GM12878 (cell line): ENCODE results near the gene GDA. TPM values are rescaled to one million over a fixed set of nuclear protein-coding genes. Genes with fewer than 3 reads are reported as not detected.

Source experiments
- BACH1 ChIP-seq: fragments of 450-650 bp; IDR thresholded peaks from 2 replicates; pipeline ENCODE4 v1.6.1; 2017; ENCODE audit warnings: mild to moderate bottlenecking, borderline replicate concordance
- DPF2 ChIP-seq: fragments of 450-650 bp; IDR thresholded peaks from 2 replicates; pipeline ENCODE4 v1.6.1; 2017; ENCODE audit warnings: mild to moderate bottlenecking
- MTA2 ChIP-seq: fragments of 450-650 bp; IDR thresholded peaks from 2 replicates; pipeline ENCODE4 v1.6.1; 2016; ENCODE audit warnings: low read depth, mild to moderate bottlenecking, moderate library complexity
- SMAD5 ChIP-seq: IDR thresholded peaks from 2 replicates; pipeline ENCODE4 v1.6.1; 2016; ENCODE audit warnings: antibody characterized with exemption, low read depth
- STAT3 ChIP-seq: IDR thresholded peaks from 2 replicates; pipeline ENCODE4 v1.6.1; 2011; ENCODE audit warnings: low read depth, low read length, improper control_type of control experiment
- TAF1 ChIP-seq: IDR thresholded peaks from 2 replicates; pipeline ENCODE4 v1.6.1; 2011; ENCODE audit warnings: mild to moderate bottlenecking, low read depth, low read length, borderline replicate concordance
- TCF12 ChIP-seq: IDR thresholded peaks from 2 replicates; pipeline ENCODE4 v1.6.1; 2011; ENCODE audit warnings: low read depth, mild to moderate bottlenecking, low read length
- USF1 ChIP-seq: IDR thresholded peaks from 2 replicates; pipeline ENCODE4 v1.6.1; 2011; ENCODE audit warnings: borderline replicate concordance, low read depth, mild to moderate bottlenecking, moderate library complexity, mixed read lengths, low read length; ENCODE audit not compliant: insufficient read depth; ENCODE audit errors: extremely low read length
- ZNF24 ChIP-seq: fragments of 450-650 bp; IDR thresholded peaks from 2 replicates; pipeline ENCODE4 v1.6.1; 2017; ENCODE audit warnings: antibody characterized with exemption, mild to moderate bottlenecking
- polyA plus RNA-seq, 11 experiments: library from polyadenylated mRNA; depleted of rRNA in 4 of 11; unstranded in 6 of 11; stranded (reverse) in 5 of 11; fragments of >200 nt; fragmentation: Nextera tagmentation in 4 of 11; fragmentation: Illumina TruSeq in 1 of 11; extraction: Ambion mirVana in 4 of 11; extraction: Trizol in 1 of 11; gene quantifications; 1 replicate in 1 of 11; 2 replicates in 10 of 11; pipeline versions ENCODE4 v1.2.1 to v1.2.3, GENCODE V29; 2011 to 2016; ENCODE audit warnings: inconsistent platforms in 2 of 11, missing spikeins in 2 of 11, low read depth in 1 of 11
- total RNA-seq, 4 experiments: library from RNA; depleted of rRNA in 3 of 4; stranded (reverse); fragments of >200 nt in 3 of 4; fragmentation: Illumina TruSeq in 1 of 4; extraction: Trizol in 1 of 4; gene quantifications; 2 replicates each; pipeline versions ENCODE4 v1.2.1 to v1.2.3, GENCODE V29; 2013 to 2021
- TF ChIP-seq, protein P1 (sequence below): fragments of 450-650 bp; IDR thresholded peaks from 2 replicates; pipeline ENCODE4 v1.6.1; 2017; ENCODE audit warnings: mild to moderate bottlenecking, low read depth, inconsistent platforms; ENCODE audit not compliant: poor library complexity, severe bottlenecking
- TF ChIP-seq, protein P2 (sequence below): IDR thresholded peaks from 2 replicates; pipeline ENCODE4 v1.6.1; 2012; ENCODE audit warnings: improper control_type of control experiment, low read depth, low read length; ENCODE audit not compliant: insufficient replicate concordance
- TF ChIP-seq, protein P3 (sequence below): IDR thresholded peaks from 2 replicates; pipeline ENCODE4 v1.6.1; 2011; ENCODE audit warnings: low read depth, low read length, improper control_type of control experiment, borderline replicate concordance
- TF ChIP-seq, protein P4 (sequence below): fragments of 450-650 bp; formaldehyde crosslinking; IDR thresholded peaks from 2 replicates; pipeline ENCODE4 v1.4.0; 2022; ENCODE audit warnings: mild to moderate bottlenecking, moderate library complexity

GDA gene
- total and polyA plus RNA-seq, 10 of the 15 experiments (the other 5 are each of a cell fraction or from before 2014, with no cell fraction given), result 0.19 to 17.9 (median 0.48) TPM; not detected in 2

DNA sequence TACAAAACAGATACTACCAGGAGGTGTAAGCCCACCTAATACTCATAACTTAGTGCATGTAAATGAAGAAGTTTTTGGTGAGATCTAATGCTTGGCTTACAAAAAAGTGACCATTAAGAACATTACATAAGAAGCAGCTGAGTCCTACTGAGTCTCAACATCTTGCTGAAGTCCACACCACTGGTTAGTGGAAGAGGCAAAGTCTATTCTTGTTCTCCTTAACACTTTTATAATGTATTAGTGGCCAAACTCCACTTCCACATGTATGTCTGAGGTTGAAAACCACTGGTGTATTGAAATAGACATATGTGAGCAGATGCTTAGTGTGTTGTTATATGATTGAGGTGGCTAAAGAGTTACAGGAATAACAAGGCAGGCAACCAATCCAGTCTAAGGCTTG is 18.9 kb upstream of the GDA start (continued):
- TF ChIP-seq, protein P1, sequence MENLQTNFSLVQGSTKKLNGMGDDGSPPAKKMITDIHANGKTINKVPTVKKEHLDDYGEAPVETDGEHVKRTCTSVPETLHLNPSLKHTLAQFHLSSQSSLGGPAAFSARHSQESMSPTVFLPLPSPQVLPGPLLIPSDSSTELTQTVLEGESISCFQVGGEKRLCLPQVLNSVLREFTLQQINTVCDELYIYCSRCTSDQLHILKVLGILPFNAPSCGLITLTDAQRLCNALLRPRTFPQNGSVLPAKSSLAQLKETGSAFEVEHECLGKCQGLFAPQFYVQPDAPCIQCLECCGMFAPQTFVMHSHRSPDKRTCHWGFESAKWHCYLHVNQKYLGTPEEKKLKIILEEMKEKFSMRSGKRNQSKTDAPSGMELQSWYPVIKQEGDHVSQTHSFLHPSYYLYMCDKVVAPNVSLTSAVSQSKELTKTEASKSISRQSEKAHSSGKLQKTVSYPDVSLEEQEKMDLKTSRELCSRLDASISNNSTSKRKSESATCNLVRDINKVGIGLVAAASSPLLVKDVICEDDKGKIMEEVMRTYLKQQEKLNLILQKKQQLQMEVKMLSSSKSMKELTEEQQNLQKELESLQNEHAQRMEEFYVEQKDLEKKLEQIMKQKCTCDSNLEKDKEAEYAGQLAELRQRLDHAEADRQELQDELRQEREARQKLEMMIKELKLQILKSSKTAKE, result no peak
- TF ChIP-seq TCF12, result no peak
- TF ChIP-seq, protein P2, sequence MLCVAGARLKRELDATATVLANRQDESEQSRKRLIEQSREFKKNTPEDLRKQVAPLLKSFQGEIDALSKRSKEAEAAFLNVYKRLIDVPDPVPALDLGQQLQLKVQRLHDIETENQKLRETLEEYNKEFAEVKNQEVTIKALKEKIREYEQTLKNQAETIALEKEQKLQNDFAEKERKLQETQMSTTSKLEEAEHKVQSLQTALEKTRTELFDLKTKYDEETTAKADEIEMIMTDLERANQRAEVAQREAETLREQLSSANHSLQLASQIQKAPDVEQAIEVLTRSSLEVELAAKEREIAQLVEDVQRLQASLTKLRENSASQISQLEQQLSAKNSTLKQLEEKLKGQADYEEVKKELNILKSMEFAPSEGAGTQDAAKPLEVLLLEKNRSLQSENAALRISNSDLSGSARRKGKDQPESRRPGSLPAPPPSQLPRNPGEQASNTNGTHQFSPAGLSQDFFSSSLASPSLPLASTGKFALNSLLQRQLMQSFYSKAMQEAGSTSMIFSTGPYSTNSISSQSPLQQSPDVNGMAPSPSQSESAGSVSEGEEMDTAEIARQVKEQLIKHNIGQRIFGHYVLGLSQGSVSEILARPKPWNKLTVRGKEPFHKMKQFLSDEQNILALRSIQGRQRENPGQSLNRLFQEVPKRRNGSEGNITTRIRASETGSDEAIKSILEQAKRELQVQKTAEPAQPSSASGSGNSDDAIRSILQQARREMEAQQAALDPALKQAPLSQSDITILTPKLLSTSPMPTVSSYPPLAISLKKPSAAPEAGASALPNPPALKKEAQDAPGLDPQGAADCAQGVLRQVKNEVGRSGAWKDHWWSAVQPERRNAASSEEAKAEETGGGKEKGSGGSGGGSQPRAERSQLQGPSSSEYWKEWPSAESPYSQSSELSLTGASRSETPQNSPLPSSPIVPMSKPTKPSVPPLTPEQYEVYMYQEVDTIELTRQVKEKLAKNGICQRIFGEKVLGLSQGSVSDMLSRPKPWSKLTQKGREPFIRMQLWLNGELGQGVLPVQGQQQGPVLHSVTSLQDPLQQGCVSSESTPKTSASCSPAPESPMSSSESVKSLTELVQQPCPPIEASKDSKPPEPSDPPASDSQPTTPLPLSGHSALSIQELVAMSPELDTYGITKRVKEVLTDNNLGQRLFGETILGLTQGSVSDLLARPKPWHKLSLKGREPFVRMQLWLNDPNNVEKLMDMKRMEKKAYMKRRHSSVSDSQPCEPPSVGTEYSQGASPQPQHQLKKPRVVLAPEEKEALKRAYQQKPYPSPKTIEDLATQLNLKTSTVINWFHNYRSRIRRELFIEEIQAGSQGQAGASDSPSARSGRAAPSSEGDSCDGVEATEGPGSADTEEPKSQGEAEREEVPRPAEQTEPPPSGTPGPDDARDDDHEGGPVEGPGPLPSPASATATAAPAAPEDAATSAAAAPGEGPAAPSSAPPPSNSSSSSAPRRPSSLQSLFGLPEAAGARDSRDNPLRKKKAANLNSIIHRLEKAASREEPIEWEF, result no peak
- TF ChIP-seq MTA2, result no peak
- no peak for TF ChIP-seq SMAD5
- no peak for TF ChIP-seq STAT3
- TF ChIP-seq, protein P3, sequence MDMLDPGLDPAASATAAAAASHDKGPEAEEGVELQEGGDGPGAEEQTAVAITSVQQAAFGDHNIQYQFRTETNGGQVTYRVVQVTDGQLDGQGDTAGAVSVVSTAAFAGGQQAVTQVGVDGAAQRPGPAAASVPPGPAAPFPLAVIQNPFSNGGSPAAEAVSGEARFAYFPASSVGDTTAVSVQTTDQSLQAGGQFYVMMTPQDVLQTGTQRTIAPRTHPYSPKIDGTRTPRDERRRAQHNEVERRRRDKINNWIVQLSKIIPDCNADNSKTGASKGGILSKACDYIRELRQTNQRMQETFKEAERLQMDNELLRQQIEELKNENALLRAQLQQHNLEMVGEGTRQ, result no peak
- TF ChIP-seq ZNF24, result no peak
- TF ChIP-seq USF1, result no peak
- TF ChIP-seq, protein P4, sequence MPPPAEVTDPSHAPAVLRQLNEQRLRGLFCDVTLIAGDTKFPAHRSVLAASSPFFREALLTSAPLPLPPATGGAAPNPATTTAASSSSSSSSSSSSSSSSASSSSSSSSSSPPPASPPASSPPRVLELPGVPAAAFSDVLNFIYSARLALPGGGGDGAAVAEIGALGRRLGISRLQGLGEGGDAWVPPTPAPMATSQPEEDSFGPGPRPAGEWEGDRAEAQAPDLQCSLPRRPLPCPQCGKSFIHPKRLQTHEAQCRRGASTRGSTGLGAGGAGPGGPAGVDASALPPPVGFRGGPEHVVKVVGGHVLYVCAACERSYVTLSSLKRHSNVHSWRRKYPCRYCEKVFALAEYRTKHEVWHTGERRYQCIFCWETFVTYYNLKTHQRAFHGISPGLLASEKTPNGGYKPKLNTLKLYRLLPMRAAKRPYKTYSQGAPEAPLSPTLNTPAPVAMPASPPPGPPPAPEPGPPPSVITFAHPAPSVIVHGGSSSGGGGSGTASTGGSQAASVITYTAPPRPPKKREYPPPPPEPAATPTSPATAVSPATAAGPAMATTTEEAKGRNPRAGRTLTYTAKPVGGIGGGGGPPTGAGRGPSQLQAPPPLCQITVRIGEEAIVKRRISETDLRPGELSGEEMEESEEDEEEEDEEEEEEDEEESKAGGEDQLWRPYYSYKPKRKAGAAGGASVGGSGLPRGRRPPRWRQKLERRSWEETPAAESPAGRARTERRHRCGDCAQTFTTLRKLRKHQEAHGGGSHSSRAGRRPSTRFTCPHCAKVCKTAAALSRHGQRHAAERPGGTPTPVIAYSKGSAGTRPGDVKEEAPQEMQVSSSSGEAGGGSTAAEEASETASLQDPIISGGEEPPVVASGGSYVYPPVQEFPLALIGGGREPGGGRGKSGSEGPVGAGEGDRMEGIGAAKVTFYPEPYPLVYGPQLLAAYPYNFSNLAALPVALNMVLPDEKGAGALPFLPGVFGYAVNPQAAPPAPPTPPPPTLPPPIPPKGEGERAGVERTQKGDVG (CRISPR knock-in tag), result no peak
- no peak for TF ChIP-seq DPF2
- no peak for TF ChIP-seq TAF1
- no peak for TF ChIP-seq BACH1
- TF ChIP-seq, all 136 proteins: peak for 0
